Stimulated activated CD8-positive, alpha-beta memory T cell treated with anti-CD3 and anti-CD28 coated beads, Interleukin-15, amount 100 ng/mL, for 4 hours (primary cell): Measurements from ENCODE around the gene FRMD8.
A peak's percentile ranks its signal among the peaks of the same experiment; 100 is the strongest.

Experiments used
- DNase-seq, 2 donors: peaks; one replicate each; pipeline ENCODE4 v3.0.0-alpha.2; 2020; ENCODE audit warnings: low read depth in 2 of 2

The FRMD8 gene

GRCh38 chr11:65454311-65454695, 67.9 kb downstream of the FRMD8 start:
- no peak for DNase-seq

GRCh38 chr11:65454696-65455456, 68.4 kb downstream of the FRMD8 start:
- DNase-seq: peak; percentile 56 to 61

GRCh38 chr11:65456418-65456817, 70.0 kb downstream of the FRMD8 start:
- no peak for DNase-seq

- DNase-seq: no peak
Measured at GRCh38 chr11:65459552-65459951, 73.1 kb downstream of the FRMD8 start.
